Left cardiac atrium (tissue), 4 donors: ENCODE measurements around the gene MAGI2. TPM values are rescaled to one million over a fixed set of nuclear protein-coding genes. Genes with fewer than 3 reads are reported as not detected.

Source experiments
- ATAC-seq, 2 donors: fragments of 200-7000 bp; cut with Tn5 transposase; one replicate each; pipeline ENCODE4 v1.9.1; 2020; ENCODE audit warnings: mild to moderate bottlenecking in 2 of 2, moderate library complexity in 2 of 2
- DNase-seq: peaks from one replicate; pipeline ENCODE4 v3.0.0-alpha.2; 2020
- intact Hi-C, 2 donors: fragments of 100-400 bp; cut with DNase I; formaldehyde crosslinking; loops; one replicate each; pipeline versions ENCODE4 v1.14.1 to v1.15.1; 2022 to 2023
- total RNA-seq, 2 donors: library from RNA; stranded (reverse); fragmentation: NEBNext Ultra II Directional; extraction: Animal tissue kit (Norgen Biotek cat#: 25700); gene quantifications; one replicate each; pipeline ENCODE4 v1.2.1, GENCODE V29; 2021
- donor health status: DM: no; HTN: yes; CAD: no.
- donor health status: DM: no; HTN: yes; CAD: no; lungs with severe emphysema.
- donor health status: DM: yes; HTN: yes; CAD: no.
- donor health status: Dilated cardiomyopathy.

Gene MAGI2
- total RNA-seq, 2 donors from 2014 or later = 7.2 to 8.7 TPM

DNA sequence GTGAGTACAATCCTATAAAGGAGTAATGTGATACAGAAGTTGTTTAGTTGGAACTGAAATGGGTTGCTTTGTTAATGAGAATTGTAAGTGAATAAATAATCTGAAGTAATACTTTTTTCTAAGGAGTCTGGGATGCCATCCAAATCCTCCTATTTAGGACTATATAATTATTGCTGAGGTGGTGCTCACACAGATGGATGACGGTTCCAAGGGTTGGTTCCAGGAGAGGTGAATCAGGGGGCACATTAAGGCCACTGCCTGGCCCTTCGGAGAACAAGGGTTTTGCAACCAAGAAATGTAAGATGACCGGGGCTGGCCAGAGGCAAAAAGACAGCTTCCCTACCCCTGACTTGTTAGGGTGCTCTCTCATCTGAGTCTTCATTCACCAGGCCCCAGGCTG is 1302.2 kb downstream of the MAGI2 start:
- DNase-seq (no peak), ATAC-seq (peak in 1 of 2 donors; percentile 78)
- intact Hi-C loops = no loop called here

DNA sequence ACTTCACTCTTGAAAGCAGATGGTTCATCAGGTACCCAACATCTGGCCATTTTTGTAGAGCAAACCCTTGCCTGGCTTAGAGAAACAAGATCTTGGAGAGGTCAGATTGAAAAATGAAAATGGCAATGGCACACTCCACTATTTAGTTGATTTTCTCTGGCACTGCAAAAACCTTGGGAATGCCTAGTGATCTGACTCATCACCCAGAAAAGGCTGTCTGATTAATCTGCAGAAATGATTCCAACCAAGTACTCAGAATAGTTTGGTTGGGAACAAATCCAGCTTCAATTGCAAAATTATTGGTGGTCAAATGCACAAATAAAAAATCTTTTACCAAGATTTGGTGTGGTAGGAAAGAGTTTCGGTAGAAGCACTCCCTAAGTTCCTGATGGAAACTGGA is 1303.7 kb downstream of the MAGI2 start:
- ATAC-seq = peak in 1 of 2 donors; percentile 82
- intact Hi-C loops = no loop called here

DNA sequence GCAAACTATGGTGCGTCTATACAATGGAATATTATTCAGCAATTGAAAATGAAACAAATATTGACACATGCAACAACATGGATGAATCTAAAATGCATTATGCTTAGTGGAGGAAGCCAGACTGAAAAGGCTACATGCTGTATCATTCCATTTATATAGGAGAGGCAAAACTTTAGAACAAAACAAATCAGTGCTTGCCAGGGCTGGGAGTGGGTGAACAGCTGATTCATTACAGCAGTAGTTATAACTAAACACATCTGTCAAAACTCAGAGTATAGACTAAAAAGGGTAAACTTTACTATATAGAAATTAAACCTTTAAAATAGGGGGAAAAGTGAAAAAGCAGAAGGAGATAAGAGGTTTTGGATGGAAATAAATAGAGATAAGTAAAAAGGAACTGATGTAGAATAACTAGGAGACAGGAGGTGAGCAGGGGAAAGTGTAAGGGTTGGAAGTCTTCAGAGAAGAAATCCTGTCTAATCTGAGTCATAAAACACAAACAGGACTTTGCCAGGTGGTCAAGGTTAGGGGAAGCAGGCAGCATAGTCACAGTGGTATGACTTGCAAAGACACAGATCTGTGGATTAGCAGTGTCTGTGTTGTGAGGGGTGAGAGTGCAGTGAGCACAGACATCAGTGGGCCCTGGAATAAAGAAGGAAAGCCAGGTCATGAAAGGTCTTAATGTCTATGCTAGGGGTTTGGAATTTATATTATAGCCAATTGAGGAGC is 1305.1 kb downstream of the MAGI2 start:
- ATAC-seq (no peak), DNase-seq (no peak)
- intact Hi-C loops = no loop called here

More for the DNA sequence above, 1303.7 kb downstream of the MAGI2 start:
- DNase-seq = no peak

DNA sequence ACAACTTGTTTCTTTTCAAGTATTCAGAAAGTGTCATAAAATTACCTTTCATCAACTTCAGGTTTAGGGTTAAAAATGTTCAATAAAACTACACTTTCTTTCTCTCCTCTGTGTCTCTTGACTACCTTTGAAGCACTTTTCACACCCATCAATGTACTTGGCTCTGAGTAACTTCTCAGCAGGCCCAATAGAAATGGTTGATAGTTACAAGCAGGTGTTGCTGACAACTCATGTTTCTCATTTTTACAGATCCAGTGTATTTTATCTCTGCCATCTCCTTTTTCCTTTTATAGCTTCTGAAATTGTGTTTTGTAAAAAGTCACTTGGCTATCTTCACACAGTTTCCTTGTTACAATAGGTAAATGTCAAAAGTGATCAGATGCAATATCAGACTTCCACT is 1306.9 kb downstream of the MAGI2 start:
- intact Hi-C loops = no loop called here
- ATAC-seq = no peak
- DNase-seq = no peak

DNA sequence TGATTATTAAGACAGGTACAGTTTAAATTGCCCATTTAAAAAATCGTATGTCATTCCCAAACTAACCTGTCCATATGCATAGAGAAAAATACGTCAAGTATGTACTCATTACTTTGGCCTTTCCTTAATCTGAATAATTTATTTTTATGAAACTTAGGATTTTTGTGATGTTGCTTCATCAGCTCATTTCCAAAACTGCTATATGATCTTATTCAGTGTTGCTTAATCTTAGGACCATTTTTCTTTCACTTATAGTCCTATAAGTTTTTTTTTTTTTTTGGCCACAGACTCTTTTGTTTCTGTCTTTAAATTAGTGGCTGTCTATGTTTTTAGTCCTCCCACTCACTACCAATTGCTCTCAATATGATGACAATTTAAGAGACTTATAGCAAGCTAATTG is 1309.8 kb downstream of the MAGI2 start:
- ATAC-seq = no peak
- intact Hi-C loops = no loop called here
- no peak for DNase-seq

DNA sequence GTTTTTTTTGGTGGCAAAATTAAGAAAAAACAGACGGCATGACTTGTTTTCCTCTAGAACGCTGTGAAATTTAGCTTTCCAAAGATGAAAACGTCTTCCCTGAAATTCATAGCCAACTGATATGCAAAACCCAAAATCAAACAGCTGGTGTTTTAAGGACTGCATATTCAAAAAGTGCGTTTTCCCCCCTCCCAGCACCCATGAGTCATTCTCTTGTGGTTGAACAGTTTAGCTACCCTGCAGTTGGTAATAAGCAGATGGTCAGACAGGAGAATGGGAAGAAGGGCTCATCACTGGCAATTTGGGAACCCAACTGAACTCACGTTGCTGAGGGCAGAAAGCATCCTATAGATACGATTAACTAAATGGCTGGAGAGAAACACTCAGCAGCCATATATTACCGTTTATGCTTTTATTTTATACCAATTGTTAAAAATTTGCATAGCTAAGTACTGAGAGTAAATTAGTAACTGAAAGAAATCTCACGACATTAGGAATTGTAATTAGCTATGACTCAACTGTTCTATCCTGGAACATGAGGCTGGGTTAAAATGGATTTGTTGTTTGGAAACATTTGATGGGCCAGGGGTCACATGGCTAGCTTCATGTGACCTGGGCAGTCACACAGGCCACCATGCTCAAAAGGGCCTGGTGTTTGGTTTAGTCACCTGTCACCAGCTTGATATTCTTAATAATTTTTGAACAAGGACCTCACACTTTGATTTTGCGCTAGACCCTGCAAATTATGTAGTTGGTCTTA is 1311.8 kb downstream of the MAGI2 start:
- DNase-seq (no peak), ATAC-seq (no peak)
- intact Hi-C loops = no loop called here

DNA sequence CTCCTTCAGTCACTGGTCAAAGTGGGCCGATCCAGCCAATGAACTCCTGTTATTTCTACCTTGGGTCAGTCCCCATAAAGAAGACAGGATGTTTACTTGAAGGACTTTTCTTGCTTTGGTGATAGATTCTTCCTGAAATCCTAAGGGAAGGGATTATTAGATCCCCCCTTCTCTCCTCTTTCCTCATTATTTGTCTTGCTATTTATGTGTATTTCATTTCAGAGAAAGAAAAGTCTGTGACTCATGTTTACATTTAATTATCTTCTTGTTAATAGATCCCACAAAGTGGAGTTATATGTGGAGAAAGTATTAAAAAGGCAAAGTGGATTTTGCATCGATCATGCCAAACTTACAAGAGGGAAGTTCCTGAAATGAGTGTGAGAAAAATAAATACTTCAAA is 1313.4 kb downstream of the MAGI2 start:
- intact Hi-C loops = no loop called here
- no peak for ATAC-seq

DNA sequence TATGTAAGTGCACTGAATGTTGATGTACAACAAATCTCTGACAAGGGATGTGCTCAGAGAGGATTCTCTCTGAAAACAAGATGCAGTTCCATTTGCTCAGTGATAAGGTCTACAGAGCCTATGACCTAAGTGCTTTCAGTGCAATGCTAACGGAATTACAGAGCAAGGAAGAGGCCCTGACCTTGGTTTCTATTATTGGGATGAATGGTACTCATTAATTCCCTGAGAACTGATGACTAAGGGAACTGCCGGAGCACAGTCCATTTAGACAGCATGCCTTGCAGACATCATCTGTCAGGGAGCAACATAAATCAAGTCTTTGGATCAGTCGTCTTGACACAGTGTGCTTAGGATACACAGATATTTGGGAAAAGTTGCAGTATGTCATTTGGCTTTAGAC is 1314.1 kb downstream of the MAGI2 start:
- DNase-seq = no peak

More for the DNA sequence above, 1313.4 kb downstream of the MAGI2 start:
- no peak for DNase-seq

DNA sequence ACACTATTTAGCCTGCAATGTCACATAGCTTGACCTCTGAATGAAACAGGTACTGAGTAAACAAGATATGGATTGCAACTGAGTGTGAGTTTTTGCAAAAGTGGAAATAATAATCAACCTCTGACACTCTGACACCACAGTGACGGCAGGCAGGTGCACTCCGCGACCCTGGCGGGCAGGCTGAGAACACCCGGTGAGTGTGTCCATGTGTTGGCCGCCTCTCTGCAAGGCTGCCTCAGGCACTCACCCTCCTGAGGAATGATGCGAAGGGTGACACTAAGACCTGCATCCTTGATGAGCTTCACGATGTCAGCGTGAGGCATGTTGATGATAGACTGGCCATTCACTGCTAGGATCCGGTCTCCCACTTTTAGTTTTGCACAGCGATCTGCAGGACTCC is 1318.7 kb downstream of the MAGI2 start:
- intact Hi-C loops = no loop called here
- ATAC-seq (no peak), DNase-seq (no peak)

More for the DNA sequence above, 1314.1 kb downstream of the MAGI2 start:
- intact Hi-C loops = no loop called here
- peak in 1 of 2 donors; percentile 47 for ATAC-seq

DNA sequence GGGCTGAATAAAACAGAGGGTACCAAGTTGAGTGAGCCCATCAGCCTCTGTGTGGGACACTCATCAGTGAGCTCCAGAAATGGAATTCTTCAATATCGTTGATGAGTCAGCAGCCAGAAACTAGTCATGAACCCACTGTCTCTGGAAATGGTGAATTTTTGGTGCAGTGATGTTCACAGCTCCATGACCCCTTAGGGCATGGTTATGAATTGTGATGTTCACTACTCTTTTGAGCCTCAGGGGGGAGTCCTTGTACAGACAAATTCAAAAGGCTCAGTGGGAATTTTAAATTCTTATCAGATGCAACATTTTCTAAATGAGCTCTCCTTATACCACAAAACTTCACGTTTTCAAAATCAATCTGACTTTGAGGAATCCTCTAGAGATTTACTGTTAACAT is 1319.2 kb downstream of the MAGI2 start:
- DNase-seq (no peak), ATAC-seq (no peak)
- intact Hi-C loops = no loop called here

DNA sequence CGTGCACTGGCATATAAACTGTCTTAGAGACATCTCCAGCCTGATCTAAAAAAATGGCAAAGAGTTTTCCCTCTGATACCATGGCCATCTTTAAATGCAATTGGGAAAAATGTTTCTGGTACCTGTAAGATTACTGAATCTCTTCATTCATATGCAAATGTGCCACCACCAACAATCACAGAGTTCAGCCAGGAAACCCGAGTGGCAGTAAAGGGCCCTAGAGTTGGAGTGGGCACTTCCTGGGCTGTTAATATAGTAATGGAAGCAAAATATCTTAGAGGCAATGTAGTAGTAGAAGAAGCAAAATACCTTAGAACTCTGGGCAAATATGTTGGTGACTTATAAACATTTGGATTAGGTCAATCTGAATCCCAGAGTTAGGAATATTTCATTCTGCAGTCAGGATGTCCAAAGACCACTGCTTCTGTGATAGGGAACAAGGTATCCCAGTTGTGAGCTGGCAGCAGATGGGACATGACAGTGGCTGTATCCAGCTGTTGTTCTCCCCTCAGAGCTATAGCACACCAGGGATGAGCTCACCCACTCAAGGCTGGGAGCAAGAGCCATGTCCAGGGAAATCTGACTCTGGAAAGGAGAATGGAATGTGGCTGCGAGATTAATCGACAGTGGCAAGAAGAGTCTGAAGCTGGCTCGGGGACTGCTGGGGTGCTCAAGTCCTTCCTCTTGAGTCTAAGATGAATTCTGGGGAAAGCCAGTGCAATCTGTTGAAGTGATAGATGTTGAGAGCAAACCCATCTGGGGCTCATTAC is 1322.8 kb downstream of the MAGI2 start:
- intact Hi-C loops = no loop called here
- ATAC-seq = no peak

DNA sequence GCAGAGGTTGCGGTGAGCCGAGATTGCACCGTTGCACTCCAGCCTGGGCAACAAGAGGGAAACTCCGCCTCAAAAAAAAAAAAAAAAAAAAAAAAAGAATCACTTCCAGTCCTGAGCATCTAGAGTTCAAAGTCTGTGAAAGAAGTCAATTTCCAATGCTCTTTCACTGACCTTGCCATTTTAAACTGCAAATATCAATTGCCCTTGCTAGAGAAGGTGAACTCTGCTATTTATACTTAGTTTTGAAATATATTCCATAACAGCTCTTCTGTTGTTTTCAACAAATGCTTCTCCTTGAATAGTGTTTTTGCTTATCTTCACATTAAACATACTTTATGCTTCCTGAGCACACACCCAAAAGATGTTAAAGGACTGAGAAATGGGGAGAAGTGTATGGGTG is 1323.6 kb downstream of the MAGI2 start:
- intact Hi-C loops = no loop called here
- no peak for DNase-seq

More for the DNA sequence above, 1322.8 kb downstream of the MAGI2 start:
- DNase-seq = no peak

DNA sequence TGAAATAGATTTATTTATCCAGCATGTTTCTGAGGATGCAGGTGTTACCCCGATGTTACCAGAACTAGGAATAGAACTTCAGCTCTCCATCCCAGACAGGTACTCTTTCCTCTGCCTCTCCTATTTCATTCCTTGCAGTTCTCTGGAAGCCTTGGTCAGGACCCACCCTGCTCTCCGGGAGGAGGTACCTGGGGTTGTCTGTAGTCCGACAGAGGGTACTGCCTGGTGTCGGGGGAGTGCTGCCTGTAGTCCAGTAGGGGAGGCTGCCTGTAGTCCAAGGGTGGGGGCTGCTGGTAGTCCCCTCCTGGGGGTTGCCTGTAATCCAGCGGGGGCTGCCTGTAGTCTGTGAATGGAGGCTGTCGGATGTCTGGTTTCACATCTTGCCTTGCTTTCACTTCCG is 1326.5 kb downstream of the MAGI2 start:
- intact Hi-C loops = no loop called here
- DNase-seq (no peak), ATAC-seq (no peak)

More for the DNA sequence above, 1323.6 kb downstream of the MAGI2 start:
- ATAC-seq = no peak

DNA sequence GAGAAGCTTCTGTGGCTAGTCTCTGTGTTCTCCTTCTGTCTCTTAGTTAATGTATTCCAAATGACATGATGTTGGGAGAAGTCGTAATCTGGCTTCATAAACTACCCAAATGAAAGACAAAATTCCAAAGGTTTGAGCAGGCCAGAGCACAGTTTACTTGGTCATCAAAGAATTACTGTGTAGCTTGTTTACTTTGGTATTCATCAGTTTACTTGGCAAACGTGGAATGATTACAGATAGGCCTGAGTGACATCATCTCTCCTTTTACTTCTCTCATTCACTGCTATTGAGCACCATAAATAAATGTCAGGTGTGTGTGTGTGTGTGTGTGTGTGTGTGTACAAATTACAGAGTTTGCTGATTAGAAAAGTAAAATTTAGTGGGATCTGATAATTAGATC is 1327.6 kb downstream of the MAGI2 start:
- intact Hi-C loops = no loop called here
- DNase-seq (no peak), ATAC-seq (no peak)

DNA sequence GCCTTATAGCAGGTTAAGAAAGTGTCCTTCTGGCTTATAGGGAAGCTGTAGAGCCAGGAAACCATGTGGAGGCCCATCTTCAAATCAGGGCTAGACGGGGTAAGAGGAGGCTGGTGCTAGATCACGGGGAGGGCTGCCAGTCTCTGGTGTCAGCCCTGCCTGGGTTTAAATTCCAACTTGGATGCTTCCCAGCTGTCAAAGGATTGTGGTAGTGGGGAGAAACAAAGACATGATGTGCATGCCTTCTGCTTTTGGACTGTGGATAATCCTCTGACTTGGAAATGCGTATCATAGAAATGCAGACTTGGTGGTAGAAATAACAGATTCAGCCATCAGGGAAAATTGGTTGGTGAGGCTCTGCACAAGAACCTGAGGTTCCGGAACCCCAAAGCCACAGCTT is 1329.3 kb downstream of the MAGI2 start:
- DNase-seq = no peak
- intact Hi-C loops = no loop called here
- ATAC-seq = no peak

DNA sequence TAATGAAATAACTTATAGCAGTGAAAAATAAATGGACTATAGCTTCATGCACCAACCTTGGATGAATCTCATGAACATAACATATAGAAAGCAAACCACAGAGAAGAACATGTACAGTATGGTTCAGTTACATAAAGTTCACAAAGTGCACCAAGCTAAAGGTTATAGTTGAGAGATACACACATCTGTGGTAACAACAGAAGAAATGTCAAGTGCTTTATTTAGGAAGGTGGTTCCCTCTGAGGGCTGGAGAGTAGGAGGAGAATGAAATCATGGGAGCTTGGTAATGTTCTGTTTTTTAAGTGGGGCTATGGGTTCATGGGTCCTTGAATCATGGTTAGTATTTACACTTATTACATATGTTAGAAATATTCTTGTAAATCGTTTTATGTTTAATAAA is 1331.6 kb downstream of the MAGI2 start:
- intact Hi-C loops = no loop called here
- no peak for DNase-seq
- ATAC-seq = no peak

DNA sequence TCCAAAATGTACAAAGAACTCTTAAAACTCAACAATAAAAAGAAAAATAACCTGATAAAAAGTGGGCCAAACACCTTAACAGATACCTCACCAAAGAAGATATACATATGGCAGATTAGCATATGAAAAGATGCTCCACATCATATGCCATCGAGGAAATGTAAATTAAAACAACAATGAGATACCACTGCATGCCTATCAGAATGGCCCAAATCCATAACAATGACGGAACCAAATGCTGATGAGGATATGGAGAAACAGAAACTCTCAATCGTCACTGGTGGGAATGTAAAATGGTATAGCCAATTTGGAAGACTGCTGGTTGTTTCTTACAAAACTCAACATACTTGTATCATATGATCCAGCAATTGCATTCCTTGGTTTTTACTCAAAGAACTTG is 1335.0 kb downstream of the MAGI2 start:
- DNase-seq = no peak
- intact Hi-C loops = no loop called here
- no peak for ATAC-seq

DNA sequence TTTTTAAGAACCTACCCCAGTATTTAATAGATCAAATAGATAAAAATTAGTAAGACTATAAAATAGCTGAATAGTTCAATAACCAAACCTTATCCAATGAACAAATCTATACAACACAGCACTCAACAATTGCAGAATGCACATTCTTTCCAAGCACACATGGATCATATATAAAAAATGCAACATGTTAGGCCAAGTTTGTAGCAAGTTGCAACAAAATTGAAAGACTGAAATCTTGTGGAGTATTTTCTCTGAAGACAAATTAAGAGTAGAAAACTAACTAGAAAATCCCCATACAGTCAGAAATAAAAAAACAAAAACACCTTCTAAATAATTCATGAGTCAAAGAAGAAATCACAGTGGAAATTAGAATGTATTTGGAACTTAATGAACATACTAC is 1337.6 kb downstream of the MAGI2 start:
- intact Hi-C loops = no loop called here
- DNase-seq (no peak), ATAC-seq (no peak)

DNA sequence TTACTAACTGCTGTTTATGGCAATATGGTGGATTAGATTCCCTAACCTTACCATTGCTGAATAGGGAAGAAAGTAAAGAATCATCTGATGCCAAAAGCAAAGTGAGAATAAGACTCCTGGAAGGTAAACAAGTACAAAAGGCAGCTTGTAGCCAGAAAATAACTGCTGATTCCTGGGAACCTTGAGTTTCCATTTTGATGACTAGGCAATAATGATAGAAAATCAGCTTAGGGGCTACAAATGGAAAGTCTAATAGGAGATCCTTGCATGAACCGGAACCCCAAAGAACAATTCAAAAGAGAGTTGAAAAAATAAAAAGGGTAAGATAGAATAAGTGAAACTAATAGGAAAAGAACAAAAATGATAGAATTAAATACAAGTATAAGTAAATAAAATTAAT is 1338.5 kb downstream of the MAGI2 start:
- ATAC-seq (no peak), DNase-seq (no peak)
- intact Hi-C loops = no loop called here

DNA sequence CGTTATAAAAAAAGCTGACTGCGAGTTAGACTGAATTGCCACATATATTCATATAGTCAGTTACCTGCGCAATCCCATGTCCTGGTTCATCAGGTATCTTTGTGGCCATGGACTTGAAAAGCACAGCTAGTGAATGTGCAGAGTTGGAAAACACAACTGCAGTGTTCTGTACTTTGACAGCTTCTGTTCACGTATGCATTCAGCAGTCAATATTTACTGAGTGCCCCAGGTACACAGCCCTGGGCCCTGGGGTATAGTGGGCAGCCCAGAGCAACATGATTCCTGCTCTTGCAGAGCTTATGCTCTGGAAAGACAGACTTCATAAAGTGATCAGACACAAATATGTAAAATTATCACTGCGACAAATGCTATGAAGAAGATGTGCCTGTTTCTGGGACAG is 1341.0 kb downstream of the MAGI2 start:
- no peak for DNase-seq
- no peak for ATAC-seq
- intact Hi-C loops = no loop called here
